ENCODE results near the gene FBXO4.
"Not testable (repeated sequence)": the region's sequence is repeated elsewhere in the genome, so short reads cannot be mapped to it uniquely, and the experiment has no call there.

Gene FBXO4

DNA sequence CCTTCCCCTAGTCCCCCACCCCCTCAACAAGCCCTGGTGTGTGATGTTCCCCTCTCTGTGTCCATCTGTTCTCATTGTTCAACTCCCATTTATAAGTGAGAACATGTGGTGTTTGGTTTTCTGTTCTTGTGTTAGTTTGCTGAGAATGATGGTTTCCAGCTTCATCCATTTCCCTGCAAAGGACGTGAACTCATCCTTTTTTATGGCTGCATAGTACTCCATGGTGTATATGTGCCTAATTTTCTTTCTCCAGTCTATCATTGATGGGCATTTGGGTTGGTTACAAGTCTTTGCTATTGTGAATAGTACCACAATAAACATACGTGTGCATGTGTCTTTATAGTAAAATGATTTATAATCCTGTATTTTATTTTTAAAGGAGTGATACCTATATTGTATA is 57.8 kb downstream of the FBXO4 start:
- DNase-seq (ENCODE audit: low read depth) = not testable (repeated sequence)

GRCh38 chr5:41983284-41983683 is 58.2 kb downstream of the FBXO4 start:
- DNase-seq (ENCODE audit: low read depth) = no peak

DNA sequence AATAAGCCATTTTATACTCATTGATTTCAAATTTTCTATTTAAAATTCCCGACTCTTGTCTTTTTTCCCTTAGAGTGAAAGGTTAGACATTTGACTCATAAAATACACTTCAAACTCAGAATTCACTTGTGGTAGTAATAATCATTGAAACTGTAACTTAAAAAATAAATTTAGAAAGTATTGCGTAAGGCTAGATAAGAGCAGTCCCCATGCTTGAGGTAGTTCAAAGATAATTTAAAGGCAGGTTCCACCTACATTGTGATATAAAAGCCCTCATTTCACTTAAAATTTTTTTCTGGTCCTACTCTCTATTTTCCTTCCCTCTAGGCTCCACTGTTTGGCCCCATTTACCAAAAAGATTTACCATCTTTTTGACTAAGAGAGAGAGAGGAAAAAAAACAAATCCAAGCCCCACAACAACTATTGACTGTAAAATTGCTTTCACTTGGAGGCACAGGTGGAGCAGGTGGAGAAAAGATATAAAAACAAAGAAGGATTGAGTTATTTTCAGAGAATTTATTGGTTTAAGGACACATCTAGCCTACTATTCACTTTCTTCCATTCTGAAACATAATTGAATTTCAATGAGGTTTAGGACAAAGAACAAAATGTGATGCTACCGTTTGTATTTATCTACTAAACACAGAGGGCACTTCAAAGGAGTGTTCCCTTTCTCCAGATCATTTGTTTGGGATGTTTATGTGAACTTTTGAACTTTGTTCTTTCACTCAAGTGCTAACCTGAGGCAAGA is 61.0 kb downstream of the FBXO4 start:
- DNase-seq (ENCODE audit: low read depth) = no peak
